Camera-type eye (tissue), 1 donor: ENCODE data around the gene IPO4. TPM values are rescaled to one million over a fixed set of nuclear protein-coding genes. Genes with fewer than 3 reads are reported as not detected.

Source experiments
- total RNA-seq: library from RNA; depleted of rRNA; stranded (reverse); fragments of >200 nt; gene quantifications from one replicate; pipeline ENCODE4 v1.2.3, GENCODE V29; 2014

The IPO4 gene, protein sequence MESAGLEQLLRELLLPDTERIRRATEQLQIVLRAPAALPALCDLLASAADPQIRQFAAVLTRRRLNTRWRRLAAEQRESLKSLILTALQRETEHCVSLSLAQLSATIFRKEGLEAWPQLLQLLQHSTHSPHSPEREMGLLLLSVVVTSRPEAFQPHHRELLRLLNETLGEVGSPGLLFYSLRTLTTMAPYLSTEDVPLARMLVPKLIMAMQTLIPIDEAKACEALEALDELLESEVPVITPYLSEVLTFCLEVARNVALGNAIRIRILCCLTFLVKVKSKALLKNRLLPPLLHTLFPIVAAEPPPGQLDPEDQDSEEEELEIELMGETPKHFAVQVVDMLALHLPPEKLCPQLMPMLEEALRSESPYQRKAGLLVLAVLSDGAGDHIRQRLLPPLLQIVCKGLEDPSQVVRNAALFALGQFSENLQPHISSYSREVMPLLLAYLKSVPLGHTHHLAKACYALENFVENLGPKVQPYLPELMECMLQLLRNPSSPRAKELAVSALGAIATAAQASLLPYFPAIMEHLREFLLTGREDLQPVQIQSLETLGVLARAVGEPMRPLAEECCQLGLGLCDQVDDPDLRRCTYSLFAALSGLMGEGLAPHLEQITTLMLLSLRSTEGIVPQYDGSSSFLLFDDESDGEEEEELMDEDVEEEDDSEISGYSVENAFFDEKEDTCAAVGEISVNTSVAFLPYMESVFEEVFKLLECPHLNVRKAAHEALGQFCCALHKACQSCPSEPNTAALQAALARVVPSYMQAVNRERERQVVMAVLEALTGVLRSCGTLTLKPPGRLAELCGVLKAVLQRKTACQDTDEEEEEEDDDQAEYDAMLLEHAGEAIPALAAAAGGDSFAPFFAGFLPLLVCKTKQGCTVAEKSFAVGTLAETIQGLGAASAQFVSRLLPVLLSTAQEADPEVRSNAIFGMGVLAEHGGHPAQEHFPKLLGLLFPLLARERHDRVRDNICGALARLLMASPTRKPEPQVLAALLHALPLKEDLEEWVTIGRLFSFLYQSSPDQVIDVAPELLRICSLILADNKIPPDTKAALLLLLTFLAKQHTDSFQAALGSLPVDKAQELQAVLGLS
- 19.1 TPM for total RNA-seq

DNA sequence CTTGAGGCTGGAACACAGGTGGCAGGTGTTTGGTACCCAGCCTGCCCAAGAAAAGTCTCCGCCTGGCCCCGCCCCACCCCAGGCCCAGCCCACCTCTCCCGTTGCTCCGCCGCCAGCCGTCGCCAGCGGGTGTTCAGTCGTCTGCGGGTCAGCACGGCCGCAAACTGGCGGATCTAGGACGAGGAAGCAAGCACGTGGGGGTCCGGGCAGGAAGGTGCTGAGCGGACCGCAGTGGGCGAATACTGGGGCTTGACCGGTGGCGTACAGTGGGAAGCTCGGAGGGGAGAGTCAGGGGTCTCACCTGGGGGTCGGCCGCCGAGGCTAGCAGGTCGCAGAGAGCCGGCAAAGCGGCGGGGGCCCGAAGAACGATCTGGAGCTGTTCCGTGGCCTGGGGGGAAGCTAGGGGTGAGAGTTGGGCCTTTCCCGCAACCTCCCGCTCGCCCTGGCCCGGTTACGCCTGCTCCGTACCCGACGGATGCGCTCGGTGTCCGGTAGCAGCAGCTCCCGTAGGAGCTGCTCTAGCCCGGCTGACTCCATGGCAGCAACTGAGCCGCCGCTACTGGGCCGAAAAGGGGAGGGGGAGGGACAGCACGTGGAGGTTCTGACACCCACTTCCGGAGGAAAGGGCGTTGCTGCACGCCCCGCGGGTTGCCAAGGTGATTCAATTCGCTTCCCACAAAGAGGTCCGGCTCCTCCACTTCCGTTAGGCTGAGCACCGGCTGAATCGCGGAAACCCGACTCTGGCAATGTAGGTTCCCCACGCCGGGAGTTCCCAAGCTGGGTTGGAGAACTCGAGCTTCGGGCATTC, at the start of gene IPO4:
Gene IPO4 (minus strand): TSS at position 566 of the 808 bp plus-strand sequence. CDS start 29 bp downstream, at position 537.

GRCh38 chr14:24232645-24233537, 44.3 kb upstream of the IPO4 start, which contains the start of gene GMPR2:
GMPR2 (plus strand) TSS chr14:24232929; CDS start chr14:24233254, 325 bp downstream.

GRCh38 chr14:24232121-24232644, 43.6 kb upstream of the IPO4 start, which contains the start of gene NEDD8:
NEDD8 (minus strand) TSS chr14:24232367; CDS start chr14:24232267, 100 bp downstream.

DNA sequence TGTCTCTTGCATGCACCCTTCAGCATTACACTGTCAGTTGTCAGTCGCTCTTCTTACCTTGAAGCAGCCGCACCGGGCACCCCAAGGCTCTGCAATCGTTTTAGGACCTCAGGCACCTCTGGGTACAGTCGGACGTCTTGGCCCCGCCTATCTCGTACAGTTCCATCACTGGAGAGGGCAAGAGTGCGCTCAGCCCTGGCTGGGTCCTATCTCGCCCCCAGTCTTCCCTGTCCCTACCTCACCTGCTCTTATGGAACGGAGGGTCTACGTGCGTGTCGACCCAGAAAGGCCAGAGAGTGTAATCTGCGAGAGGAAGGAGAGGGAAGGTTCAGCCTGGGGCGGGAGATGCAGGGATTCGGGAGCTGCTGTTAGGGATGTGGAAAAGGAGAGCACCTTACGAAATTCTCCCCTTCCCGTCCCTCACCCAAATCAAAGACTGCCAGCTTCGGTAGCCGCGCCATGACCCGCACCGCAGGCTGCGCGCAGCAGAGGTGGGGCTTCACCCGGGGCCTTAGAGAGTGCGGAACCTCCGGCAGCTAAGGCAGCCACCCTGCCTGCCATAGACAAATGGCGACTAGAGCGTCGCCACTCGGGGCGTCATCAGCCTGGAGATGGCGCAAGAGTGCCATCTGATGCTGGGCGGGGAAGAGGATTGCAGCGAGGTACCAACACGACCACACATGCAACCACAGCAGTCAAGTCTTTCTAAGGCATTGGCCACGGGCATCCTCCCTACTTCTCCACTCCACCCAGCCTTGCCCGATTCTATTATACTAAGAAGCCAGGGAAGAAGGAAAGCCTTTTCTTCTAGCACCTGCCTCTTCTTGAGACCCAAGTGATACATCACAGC, 27.1 kb upstream of the IPO4 start, which contains the start of gene MDP1:
Gene MDP1 (minus strand): TSS at position 572 of the 850 bp plus-strand sequence. CDS start 111 bp downstream, at position 461.

GRCh38 chr14:24212924-24213865, 24.6 kb upstream of the IPO4 start, which contains the start of gene CHMP4A:
CHMP4A (minus strand) TSS chr14:24213488; CDS start chr14:24213439, 49 bp downstream.

DNA sequence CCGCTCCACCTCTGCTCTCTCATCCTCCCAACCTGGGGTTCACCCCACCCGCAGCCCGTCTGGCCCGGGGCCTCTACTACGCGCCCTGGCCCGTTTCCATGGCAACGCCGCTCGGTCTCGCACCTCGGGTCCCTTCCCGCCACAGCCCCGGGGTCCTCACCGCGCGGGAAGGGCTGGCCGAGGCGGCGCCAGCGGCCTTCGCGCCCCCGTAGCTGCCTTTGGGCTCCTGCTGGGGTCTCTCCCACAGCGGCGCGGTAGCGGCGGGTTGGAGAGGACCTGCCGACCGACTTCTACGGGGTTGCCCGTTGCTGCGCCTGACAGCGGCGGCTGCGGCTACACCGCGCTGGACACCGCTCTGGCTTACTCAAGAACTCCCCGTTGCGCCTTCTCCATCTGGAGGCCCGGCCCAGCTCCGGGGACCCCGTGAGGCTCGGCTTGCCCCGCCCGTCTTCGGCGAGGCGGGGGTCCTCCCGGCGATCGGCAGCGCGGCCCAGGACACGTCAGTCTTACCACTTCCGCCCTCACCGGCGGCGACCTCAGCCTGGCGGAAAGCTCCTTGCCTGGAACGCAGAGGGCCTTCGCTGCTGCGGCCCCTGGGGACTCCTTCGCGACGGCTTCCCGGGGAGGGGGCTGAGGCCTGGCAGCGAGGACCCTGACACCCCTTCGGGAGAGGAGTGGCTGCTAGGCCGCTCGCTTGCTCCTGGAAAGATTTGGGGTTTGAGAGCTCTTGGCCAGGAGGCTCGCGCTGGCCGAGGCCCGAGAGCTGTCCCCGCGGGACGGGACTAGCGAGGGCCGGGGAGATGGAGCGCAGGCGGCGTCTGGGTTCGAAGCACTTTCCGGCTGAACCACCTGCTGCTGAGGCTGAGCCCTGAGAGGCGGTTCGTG, 6.8 kb upstream of the IPO4 start, which contains the start of gene TM9SF1:
Gene TM9SF1 (minus strand): TSS at position 256 of the 885 bp plus-strand sequence. CDS start 422 bp downstream, outside the sequence.

DNA sequence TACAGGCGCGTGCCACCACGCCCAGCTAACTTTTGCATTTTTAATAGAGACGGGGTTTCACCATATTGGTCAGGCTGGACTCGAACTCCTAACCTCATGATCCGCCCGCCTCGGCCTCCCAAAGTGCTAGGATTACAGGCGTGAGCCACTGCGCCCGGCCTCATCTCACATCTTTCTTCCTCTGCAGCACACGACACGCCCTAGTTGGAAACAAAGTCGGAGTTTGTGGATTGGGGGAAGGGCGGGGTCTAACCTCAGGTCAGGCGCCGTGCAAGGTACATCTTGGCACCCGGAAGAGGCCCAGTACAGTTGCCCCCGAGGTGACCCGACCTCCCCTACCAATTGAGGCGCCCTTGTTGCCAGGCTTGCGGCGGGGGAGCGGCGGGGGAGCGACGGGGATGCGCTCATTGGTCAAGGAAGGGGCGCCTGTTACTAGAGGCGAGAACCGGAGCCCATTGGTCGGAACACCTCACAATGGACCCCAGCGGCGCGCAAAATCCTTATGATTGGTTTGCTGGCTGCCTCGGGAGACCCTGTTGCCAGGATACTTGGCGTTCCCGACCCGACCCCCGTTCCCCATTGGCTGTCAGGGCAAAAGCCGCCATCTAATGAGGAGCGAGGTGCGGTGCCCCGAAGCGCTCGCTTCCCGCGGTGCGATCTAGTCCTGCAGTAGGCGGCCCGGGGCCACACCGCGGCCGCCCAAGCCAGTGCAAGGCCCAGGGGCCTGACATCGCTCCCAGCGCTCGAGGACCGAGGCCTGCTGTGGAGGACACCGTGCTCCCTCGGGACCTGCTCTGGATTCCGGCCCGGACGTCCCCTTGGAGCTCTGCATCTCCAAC, 17.0 kb downstream of the IPO4 start, which contains the start of gene REC8:
Gene REC8 (plus strand): TSS at position 659 of the 839 bp plus-strand sequence. CDS start 473 bp downstream, outside the sequence.

GRCh38 chr14:24160850-24161804, 27.5 kb downstream of the IPO4 start, which contains the start of gene IRF9:
IRF9 (plus strand) TSS chr14:24161265; CDS start chr14:24162145, 880 bp downstream.

GRCh38 chr14:24146978-24147760, 41.4 kb downstream of the IPO4 start, which contains the start of gene RNF31:
RNF31 (plus strand) TSS chr14:24147498; CDS start chr14:24147699, 201 bp downstream.

GRCh38 chr14:24146453-24146977, 42.1 kb downstream of the IPO4 start, which contains the start of gene PSME2:
PSME2 (minus strand) TSS chr14:24146610; CDS start chr14:24146581, 29 bp downstream.

DNA sequence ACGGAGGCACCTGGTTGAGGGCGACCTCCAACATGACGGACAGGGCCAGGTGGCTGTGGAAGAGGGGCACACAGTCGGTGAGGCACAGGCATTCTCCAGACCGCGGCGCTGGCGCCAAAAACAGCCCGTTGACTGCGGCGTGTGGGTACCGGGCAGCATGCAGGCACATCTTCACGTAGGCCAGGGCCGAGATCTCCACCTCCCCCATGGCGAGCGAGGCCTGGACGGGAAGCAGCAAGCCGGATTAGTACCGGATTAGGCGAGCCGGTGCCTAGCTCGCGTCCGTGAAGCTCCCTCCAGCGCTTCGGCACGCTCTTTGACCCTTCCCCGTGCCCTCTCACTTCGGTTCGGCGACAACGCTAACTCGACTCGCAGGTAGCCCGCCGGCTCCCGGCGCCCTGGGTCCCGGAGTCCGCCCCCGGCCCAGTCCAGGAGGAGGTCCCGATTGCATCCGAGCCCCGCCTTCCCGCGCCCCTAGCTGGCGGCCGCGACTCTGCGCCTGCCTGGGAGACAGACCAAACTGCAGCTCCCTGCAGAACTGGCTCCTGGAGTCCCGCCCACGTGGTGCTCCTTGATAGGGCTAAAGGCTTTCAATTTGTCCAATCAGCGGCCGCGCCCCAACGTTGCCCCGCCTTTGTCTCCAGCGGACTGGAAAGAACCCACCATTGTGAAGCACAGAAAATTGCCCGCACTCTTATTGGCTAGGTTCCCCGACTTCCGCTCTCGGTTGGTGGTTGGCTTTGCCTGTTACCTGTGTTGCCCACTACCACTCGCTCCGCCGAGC, 47.3 kb downstream of the IPO4 start, which contains the start of gene EMC9:
Gene EMC9 (minus strand): TSS at position 495 of the 784 bp plus-strand sequence. CDS start 287 bp downstream, at position 208.

